ENCODE measurements around the gene COASY.
"Not testable (repeated sequence)": the region's sequence is repeated elsewhere in the genome, so short reads cannot be mapped to it uniquely, and the experiment has no call there.

Gene COASY

DNA sequence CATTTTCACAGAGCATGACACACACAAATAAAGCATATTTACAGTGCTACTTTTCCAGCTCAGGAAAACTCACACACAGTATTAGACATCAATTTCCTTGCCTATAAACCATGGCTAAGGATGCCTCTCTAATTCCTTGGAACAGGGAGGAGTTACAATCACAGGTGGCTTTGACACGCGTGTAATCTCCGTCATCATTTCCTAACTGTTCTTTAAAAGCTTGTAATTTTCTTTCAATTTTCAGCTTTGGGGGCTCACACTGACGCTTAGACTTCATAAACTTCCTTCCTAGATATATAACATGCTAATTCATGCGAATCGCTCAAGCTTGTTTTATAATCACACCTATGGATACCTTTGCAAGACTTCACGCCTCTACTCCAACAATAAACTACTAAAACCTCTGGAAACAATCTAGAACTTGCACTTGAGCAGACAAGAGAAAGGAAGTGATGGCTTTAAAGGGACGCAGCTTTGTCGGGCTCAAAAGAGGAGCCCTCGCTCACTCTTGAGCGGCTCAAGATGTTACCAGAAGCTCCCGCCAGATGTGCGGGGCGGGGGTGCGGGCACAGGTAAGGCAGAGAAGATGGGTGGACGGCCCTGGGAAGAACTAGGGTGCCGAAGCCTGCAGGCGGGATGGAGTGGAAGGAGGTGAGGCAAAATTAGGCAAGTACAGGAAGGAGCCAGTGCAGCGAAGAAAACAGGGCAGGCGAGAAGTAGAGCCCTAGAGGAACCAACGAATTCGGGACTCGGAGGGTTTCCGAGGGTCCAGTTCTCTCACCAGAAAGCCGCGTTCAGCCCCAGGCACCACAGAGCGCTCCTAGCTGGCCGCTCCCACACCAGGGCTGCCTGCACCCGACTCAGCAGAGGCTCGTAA is 46.6 kb downstream of the COASY start:
- Histone ChIP-seq H3K4me2 (peak overlapping the region; percentile 99), H3K79me2 (ENCODE audit: insufficient read depth, low read depth) (peaks cover 69% of the 10 kb centered on the region), H3K36me3 (ENCODE audit: insufficient read depth) (peaks cover 9% of the 10 kb centered on the region; the same call in 1 of the 2 replicates), H3K27me3 (ENCODE audit: insufficient read depth, low read depth) (no peaks in the 10 kb centered on the region), H2AFZ (ENCODE audit: low read depth) (peak overlapping the region; percentile 56; the same call in 1 of the 2 replicates), H3K9ac (peak overlapping the region; percentile 70), H3K4me3 (IDR thresholded peaks at IDR 0.05; ENCODE audit: insufficient read depth, low read depth, low read length) (peak overlapping the region; percentile 79), H3K27ac (peak overlapping the region; percentile 64), H4K20me1 (ENCODE audit: insufficient read depth) (no peaks in the 10 kb centered on the region), H3K4me1 (ENCODE audit: low read depth, poor library complexity, severe bottlenecking) (peaks cover 52% of the 10 kb centered on the region)
- TF ChIP-seq CTCF (conservative IDR thresholded peaks at IDR 0.05; ENCODE audit: low read depth, low read length) = no peak

- Histone ChIP-seq H3K27me3 (ENCODE audit: insufficient read depth, low read depth) (no peaks in the 10 kb centered on the region), H3K4me1 (ENCODE audit: low read depth, poor library complexity, severe bottlenecking) (peaks cover 48% of the 10 kb centered on the region), H3K9ac (peak within 1 kb of the TSS; percentile 70), H3K4me2 (peak within 1 kb of the TSS; percentile 99), H3K36me3 (ENCODE audit: insufficient read depth) (peaks cover 9% of the 10 kb centered on the region; the same call in 1 of the 2 replicates), H3K4me3 (IDR thresholded peaks at IDR 0.05; ENCODE audit: insufficient read depth, low read depth, low read length) (peak within 1 kb of the TSS; percentile 79), H3K79me2 (ENCODE audit: insufficient read depth, low read depth) (peaks cover 62% of the 10 kb centered on the region), H2AFZ (ENCODE audit: low read depth) (peak within 1 kb of the TSS; percentile 75; the same call in 1 of the 2 replicates), H3K27ac (peak within 1 kb of the TSS; percentile 64), H4K20me1 (ENCODE audit: insufficient read depth) (no peaks in the 10 kb centered on the region)
- no peak; the same call in 1 of the 2 replicates for TF ChIP-seq CTCF (conservative IDR thresholded peaks at IDR 0.05; ENCODE audit: low read depth, low read length)
These were observed 47.4 kb downstream of the COASY start, which contains the start of the genes RETREG3 and TUBG1 for GRCh38 chr17:42609182-42609813. Gene RETREG3 (minus strand): TSS chr17:42609374. CDS start chr17:42609324, 50 bp downstream. Gene TUBG1 (plus strand): TSS chr17:42609683. CDS start chr17:42609738, 55 bp downstream.

DNA sequence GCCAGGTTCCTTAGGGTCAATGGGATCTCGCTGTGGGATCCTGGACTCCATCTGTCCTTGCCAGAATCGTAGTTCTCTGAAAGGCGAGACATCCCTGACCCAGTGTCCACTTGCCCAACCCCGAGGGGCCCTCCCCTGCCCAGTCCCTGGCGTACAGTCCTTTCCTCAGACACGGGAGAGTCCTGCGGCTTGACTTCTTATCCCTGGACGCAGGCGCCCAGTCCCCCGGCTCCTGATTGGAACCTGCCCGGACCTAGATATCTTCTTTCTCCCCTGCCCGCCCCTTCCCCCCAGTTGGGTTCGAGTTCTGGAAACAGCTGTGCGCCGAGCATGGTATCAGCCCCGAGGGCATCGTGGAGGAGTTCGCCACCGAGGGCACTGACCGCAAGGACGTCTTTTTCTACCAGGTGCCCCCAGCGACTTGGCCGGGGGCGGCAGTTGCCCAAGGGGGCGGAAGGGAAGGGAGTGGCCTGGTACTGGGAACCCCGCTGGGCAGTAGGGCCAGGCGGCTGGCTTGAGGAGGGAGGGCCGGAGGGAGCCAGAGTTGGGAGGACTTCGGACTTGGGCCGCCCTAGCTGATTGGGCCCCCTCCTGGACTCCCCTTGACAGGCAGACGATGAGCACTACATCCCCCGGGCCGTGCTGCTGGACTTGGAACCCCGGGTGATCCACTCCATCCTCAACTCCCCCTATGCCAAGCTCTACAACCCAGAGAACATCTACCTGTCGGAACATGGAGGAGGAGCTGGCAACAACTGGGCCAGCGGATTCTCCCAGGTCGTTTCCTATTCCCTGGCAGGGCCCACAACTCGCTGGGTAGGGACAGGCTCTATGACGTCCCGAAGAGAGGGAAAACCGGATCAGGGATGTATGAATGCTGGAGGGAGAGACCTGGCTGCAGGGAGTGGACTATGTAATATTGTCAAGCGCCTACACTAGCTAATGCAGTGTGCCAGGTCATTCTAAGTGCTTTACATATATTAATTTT is 48.2 kb downstream of the COASY start:
- Histone ChIP-seq H3K27ac (peak overlapping the region; percentile 42), H2AFZ (ENCODE audit: low read depth) (peak overlapping the region; percentile 75; the same call in 1 of the 2 replicates), H3K79me2 (ENCODE audit: insufficient read depth, low read depth) (peaks cover 54% of the 10 kb centered on the region), H3K4me2 (peak overlapping the region; percentile 85), H3K9ac (peak overlapping the region; percentile 70), H3K4me1 (ENCODE audit: low read depth, poor library complexity, severe bottlenecking) (peaks cover 41% of the 10 kb centered on the region)
- not testable (repeated sequence) for H3K27me3 ChIP-seq (ENCODE audit: insufficient read depth, low read depth); H3K4me3 ChIP-seq (IDR thresholded peaks at IDR 0.05; ENCODE audit: insufficient read depth, low read depth, low read length); H3K36me3 ChIP-seq (ENCODE audit: insufficient read depth); H4K20me1 ChIP-seq (ENCODE audit: insufficient read depth)

- Histone ChIP-seq H3K4me2 (no peak overlapping the region), H2AFZ (ENCODE audit: low read depth) (no peak overlapping the region), H3K79me2 (ENCODE audit: insufficient read depth, low read depth) (peaks cover 34% of the 10 kb centered on the region), H3K4me1 (ENCODE audit: low read depth, poor library complexity, severe bottlenecking) (peaks cover 43% of the 10 kb centered on the region), H3K4me3 (IDR thresholded peaks at IDR 0.05; ENCODE audit: insufficient read depth, low read depth, low read length) (no peak overlapping the region), H3K9ac (no peak overlapping the region), H4K20me1 (ENCODE audit: insufficient read depth) (no peaks in the 10 kb centered on the region), H3K36me3 (ENCODE audit: insufficient read depth) (peaks cover 9% of the 10 kb centered on the region; the same call in 1 of the 2 replicates), H3K27ac (no peak overlapping the region), H3K27me3 (ENCODE audit: insufficient read depth, low read depth) (no peaks in the 10 kb centered on the region)
- TF ChIP-seq CTCF (conservative IDR thresholded peaks at IDR 0.05; ENCODE audit: low read depth, low read length) = no peak
These were observed 50.1 kb downstream of the COASY start for GRCh38 chr17:42612013-42612412.

All from KMS-11 (cell line).